ENCODE data around the gene ERBB2. TPM values are rescaled to one million over a fixed set of nuclear protein-coding genes. Genes with fewer than 3 reads are reported as not detected.

The ERBB2 gene
- total RNA-seq, 2 donors from 2014 or later: 88.1 to 94.7 TPM

DNA sequence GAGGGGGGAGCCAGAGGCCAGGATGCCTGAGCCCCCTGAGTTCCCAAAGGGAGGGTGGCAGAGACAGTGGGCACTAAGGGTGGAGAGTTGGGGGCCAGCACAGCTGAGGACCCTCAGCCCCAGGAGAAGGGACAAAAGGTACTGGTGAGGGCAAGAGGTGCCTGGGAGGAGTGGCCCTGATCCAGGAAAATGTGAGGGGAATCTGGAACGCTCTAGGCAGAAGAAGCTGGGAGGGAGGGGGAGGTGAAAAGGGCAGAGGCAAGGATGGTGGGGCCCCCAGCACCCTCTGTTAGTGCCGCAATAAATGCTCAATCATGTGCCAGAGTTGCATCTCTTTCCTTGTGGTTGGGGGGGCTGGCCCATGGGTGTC, 33.6 kb upstream of the ERBB2 start:
- Histone ChIP-seq H3K36me3 (no peaks in the 10 kb centered on the region), H3K9me3 (no peaks in the 10 kb centered on the region), H3K4me3 (peak overlapping the region; percentile 69), H3K27ac (peak overlapping the region; percentile 59 to 77), H3K27me3 (replicated peaks; ENCODE audit: insufficient read depth) (no peaks in the 10 kb centered on the region), H3K4me1 (ENCODE audit: control insufficient read depth in 1 of 2, low read depth in 2 of 2) (peaks cover 22 to 67% of the 10 kb centered on the region in 2 donors)
- no peak for DNase-seq (ENCODE audit: low spot score)
- TF ChIP-seq, protein P1, sequence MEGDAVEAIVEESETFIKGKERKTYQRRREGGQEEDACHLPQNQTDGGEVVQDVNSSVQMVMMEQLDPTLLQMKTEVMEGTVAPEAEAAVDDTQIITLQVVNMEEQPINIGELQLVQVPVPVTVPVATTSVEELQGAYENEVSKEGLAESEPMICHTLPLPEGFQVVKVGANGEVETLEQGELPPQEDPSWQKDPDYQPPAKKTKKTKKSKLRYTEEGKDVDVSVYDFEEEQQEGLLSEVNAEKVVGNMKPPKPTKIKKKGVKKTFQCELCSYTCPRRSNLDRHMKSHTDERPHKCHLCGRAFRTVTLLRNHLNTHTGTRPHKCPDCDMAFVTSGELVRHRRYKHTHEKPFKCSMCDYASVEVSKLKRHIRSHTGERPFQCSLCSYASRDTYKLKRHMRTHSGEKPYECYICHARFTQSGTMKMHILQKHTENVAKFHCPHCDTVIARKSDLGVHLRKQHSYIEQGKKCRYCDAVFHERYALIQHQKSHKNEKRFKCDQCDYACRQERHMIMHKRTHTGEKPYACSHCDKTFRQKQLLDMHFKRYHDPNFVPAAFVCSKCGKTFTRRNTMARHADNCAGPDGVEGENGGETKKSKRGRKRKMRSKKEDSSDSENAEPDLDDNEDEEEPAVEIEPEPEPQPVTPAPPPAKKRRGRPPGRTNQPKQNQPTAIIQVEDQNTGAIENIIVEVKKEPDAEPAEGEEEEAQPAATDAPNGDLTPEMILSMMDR (IDR thresholded peaks at IDR 0.05): no peak
- peak; percentile 30 for ATAC-seq (ENCODE audit: insufficient number of reproducible peaks, low FRiP score, low read depth)

- no peaks in the 10 kb centered on the region for H3K27me3 ChIP-seq (replicated peaks; ENCODE audit: insufficient read depth)
Measured at GRCh38 chr17:39666601-39667261, 33.1 kb upstream of the ERBB2 start.

GRCh38 chr17:39667262-39667944, 32.5 kb upstream of the ERBB2 start:
- Histone ChIP-seq H3K4me1 (ENCODE audit: control insufficient read depth in 1 of 2, low read depth in 2 of 2) (peaks cover 22 to 75% of the 10 kb centered on the region in 2 donors), H3K9me3 (no peaks in the 10 kb centered on the region), H3K27me3 (replicated peaks; ENCODE audit: insufficient read depth) (no peaks in the 10 kb centered on the region), H3K4me3 (peak overlapping the region; percentile 69), H3K27ac (peak overlapping the region; percentile 59 to 77), H3K36me3 (no peaks in the 10 kb centered on the region)
- no peak for DNase-seq (ENCODE audit: low spot score)
- no peak for ATAC-seq (ENCODE audit: insufficient number of reproducible peaks, low FRiP score, low read depth)
- TF ChIP-seq, protein P1 (IDR thresholded peaks at IDR 0.05): no peak

More at GRCh38 chr17:39666601-39667261, 33.1 kb upstream of the ERBB2 start:
- ATAC-seq (ENCODE audit: insufficient number of reproducible peaks, low FRiP score, low read depth) (peak; percentile 58), DNase-seq (ENCODE audit: low spot score) (peak; percentile 53)
- peak overlapping the region; percentile 59 to 77 for H3K27ac ChIP-seq
- H3K4me3 ChIP-seq: peak overlapping the region; percentile 69
- H3K4me1 ChIP-seq (ENCODE audit: control insufficient read depth in 1 of 2, low read depth in 2 of 2): peaks cover 22 to 73% of the 10 kb centered on the region in 2 donors
- H3K9me3 ChIP-seq: no peaks in the 10 kb centered on the region
- H3K36me3 ChIP-seq: no peaks in the 10 kb centered on the region
- TF ChIP-seq, protein P1 (IDR thresholded peaks at IDR 0.05): no peak

DNA sequence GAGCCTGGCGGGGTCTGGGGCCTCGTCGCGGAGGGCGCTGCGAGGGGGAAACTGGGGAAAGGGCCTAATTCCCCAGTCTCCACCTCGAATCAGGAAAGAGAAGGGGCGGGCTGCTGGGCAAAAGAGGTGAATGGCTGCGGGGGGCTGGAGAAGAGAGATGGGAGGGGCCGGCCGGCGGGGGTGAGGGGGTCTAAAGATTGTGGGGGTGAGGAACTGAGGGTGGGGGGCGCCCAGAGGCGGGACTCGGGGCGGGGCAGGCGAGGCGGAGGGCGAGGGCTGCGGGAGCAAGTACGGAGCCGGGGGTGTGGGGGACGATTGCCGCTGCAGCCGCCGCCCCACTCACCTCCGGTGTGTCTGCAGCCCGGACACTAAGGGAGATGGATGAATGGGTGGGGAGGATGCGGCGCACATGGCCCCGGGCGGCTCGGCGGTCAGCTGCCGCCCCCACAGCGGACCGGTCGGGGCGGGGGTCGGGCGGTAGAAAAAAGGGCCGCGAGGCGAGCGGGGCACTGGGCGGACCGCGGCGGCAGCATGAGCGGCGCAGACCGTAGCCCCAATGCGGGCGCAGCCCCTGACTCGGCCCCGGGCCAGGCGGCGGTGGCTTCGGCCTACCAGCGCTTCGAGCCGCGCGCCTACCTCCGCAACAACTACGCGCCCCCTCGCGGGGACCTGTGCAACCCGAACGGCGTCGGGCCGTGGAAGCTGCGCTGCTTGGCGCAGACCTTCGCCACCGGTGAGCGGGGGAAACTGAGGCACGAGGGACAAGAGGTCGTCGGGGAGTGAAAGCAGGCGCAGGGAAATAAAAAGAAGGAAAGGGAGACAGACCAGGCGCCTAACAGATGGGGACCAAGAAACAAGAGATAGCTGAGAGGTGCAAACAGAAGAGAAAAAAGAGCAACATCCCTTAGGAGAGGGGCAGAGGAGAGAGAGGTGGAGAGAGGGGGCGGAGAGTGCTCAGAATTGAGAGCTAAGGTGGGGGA, 31.6 kb upstream of the ERBB2 start, which contains the start of gene PNMT:
TSS of gene PNMT (plus strand) at position 509 of the 980 bp plus-strand sequence. CDS start at position 532, 23 bp downstream.
- H3K36me3 ChIP-seq: no peaks in the 10 kb centered on the region
- no peak for DNase-seq (ENCODE audit: low spot score)
- H3K27ac ChIP-seq: peak within 1 kb of the TSS; percentile 59 to 77
- H3K27me3 ChIP-seq (replicated peaks; ENCODE audit: insufficient read depth): no peaks in the 10 kb centered on the region
- H3K9me3 ChIP-seq: no peaks in the 10 kb centered on the region
- H3K4me3 ChIP-seq: peak within 1 kb of the TSS; percentile 69
- H3K4me1 ChIP-seq (ENCODE audit: control insufficient read depth in 1 of 2, low read depth in 2 of 2): peaks cover 22 to 69% of the 10 kb centered on the region in 2 donors
- TF ChIP-seq, protein P1 (IDR thresholded peaks at IDR 0.05): peak; percentile 69
- no peak for ATAC-seq (ENCODE audit: insufficient number of reproducible peaks, low FRiP score, low read depth)

Measured in thoracic aorta (tissue), 2 donors.